Naive thymus-derived CD4-positive, alpha-beta T cell (primary cell): ENCODE measurements around the gene FARSA. TPM values are rescaled to one million over a fixed set of nuclear protein-coding genes. Genes with fewer than 3 reads are reported as not detected.

Experiments
- ATAC-seq: fragments of 150-1000 bp; cut with Tn5 transposase; 2 replicates; pipeline ENCODE4 v1.10.0; 2021; ENCODE audit warnings: mild to moderate bottlenecking, moderate library complexity
- CTCF ChIA-PET: fragments of 350-600 bp; sonication (Branson Sonifier 250); formaldehyde crosslinking; loops from one replicate; lab custom pipeline; 2021; ENCODE audit warnings: antibody characterized with exemption; lab: Charles Lee
- POLR2A ChIA-PET: fragments of 350-600 bp; sonication (Branson Sonifier 250); formaldehyde crosslinking; loops from one replicate; lab custom pipeline; 2021; ENCODE audit warnings: antibody characterized with exemption, inconsistent platforms; lab: Charles Lee
- DNase-seq, 9 donors: peaks; one replicate each; pipeline versions ENCODE4 v3.0.0 to v3.0.0-alpha.2; 2020 to 2022; ENCODE audit warnings: mixed read lengths in 1 of 9
- H3K27ac ChIP-seq: one replicate; pipeline ENCODE4 v1.7.0; 2013; ENCODE audit warnings: mild to moderate bottlenecking, low read depth, low read length, moderate library complexity
- H3K27me3 ChIP-seq, 2 donors: one replicate each; pipeline ENCODE4 v1.7.0; 2013; ENCODE audit warnings: low read length in 2 of 2, mild to moderate bottlenecking in 2 of 2, moderate library complexity in 2 of 2; ENCODE audit not compliant: control insufficient read depth in 2 of 2, insufficient read depth in 2 of 2
- H3K36me3 ChIP-seq, 3 experiments: 1 replicate in 2 of 3; 2 replicates in 1 of 3; pipeline ENCODE4 v1.7.0; 2013; ENCODE audit warnings: low read length in 3 of 3, mild to moderate bottlenecking in 3 of 3, moderate library complexity in 1 of 3; ENCODE audit not compliant: insufficient read depth in 3 of 3, control insufficient read depth in 2 of 3
- H3K4me1 ChIP-seq, 2 donors: one replicate each; pipeline ENCODE4 v1.7.0; 2013; ENCODE audit warnings: low read length in 2 of 2, mild to moderate bottlenecking in 2 of 2, moderate library complexity in 1 of 2; ENCODE audit not compliant: control insufficient read depth in 2 of 2, insufficient read depth in 2 of 2
- H3K4me3 ChIP-seq: 2 replicates; pipeline ENCODE4 v1.7.0; 2013; ENCODE audit warnings: mild to moderate bottlenecking, low read length
- H3K9me3 ChIP-seq, 3 experiments: 1 replicate in 2 of 3; 2 replicates in 1 of 3; pipeline ENCODE4 v1.7.0; 2013; ENCODE audit warnings: low read length in 3 of 3; ENCODE audit not compliant: control insufficient read depth in 2 of 3
- H3K27ac Mint-ChIP-seq, 9 donors: one replicate each; pipeline ENCODE4 v1.8.0; 2020 to 2022; ENCODE audit warnings: mixed read lengths in 9 of 9, mild to moderate bottlenecking in 8 of 9, moderate library complexity in 5 of 9, inconsistent platforms in 2 of 9
- H3K27me3 Mint-ChIP-seq, 5 donors: one replicate each; pipeline ENCODE4 v1.8.0; 2021 to 2022; ENCODE audit warnings: mixed read lengths in 5 of 5, mild to moderate bottlenecking in 1 of 5
- H3K36me3 Mint-ChIP-seq, 5 donors: one replicate each; pipeline ENCODE4 v1.8.0; 2020 to 2022; ENCODE audit warnings: mixed read lengths in 5 of 5, mild to moderate bottlenecking in 3 of 5, inconsistent platforms in 1 of 5
- H3K4me1 Mint-ChIP-seq, 7 donors: one replicate each; pipeline ENCODE4 v1.8.0; 2020 to 2022; ENCODE audit warnings: mixed read lengths in 7 of 7, mild to moderate bottlenecking in 3 of 7, inconsistent platforms in 1 of 7
- H3K4me3 Mint-ChIP-seq, 10 donors: one replicate each; pipeline ENCODE4 v1.8.0; 2020 to 2022; ENCODE audit warnings: mild to moderate bottlenecking in 10 of 10, mixed read lengths in 10 of 10, moderate library complexity in 6 of 10, inconsistent platforms in 2 of 10
- H3K9me3 Mint-ChIP-seq, 11 donors: one replicate each; pipeline ENCODE4 v1.8.0; 2020 to 2022; ENCODE audit warnings: mixed read lengths in 11 of 11, mild to moderate bottlenecking in 4 of 11, inconsistent platforms in 1 of 11, moderate library complexity in 1 of 11
- intact Hi-C, 2 donors: fragments of 100-400 bp; cut with micrococcal nuclease; formaldehyde crosslinking; loops; one replicate each; pipeline ENCODE4 v1.15.1; 2023
- polyA plus RNA-seq, 2 donors: library from polyadenylated mRNA; unstranded; fragments of 300-500 nt; fragmentation: Illumina TruSeq; gene quantifications; one replicate each; pipeline ENCODE4 v1.2.3, GENCODE V29; 2021
- total RNA-seq, 6 experiments: library from RNA in 5 of 6; stranded (reverse) in 5 of 6; gene quantifications; 1 replicate in 5 of 6; 2 replicates in 1 of 6; pipeline ENCODE4 v1.2.3 and lab custom pipeline; 2021 to 2026

FARSA gene
- total and polyA plus RNA-seq, 7 experiments from 2014 or later: 25.9 to 109 (median 58.0) TPM

DNA sequence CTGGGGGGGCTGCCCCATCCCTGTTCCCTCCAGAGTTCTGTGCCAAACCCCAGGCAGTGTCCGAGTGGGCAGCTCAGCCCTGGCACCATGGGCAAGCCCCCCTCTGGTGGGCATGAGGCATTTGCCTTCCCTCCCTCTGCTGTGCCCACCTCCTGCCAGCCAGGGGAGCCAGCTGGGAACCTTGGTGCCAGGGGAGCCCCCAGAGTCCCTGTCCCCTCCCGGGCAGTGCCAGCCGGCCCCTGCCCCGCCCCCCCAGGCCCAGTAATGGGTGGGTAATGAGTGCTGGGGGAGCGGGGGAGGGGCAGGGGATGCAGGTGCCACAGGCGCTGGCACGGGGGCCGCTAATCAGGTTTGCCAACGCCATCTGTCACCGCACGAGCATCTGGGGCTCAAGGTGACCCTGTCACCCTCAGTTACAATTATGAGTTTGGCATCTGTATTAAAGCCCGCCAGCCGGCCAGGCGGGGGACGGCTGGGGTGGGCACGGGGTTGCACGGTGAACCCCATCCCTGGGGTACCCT, 41.8 kb upstream of the FARSA start:
- Mint-ChIP-seq H3K36me3 (no peaks in the 10 kb centered on the region), H3K27ac (peak overlapping the region in 1 of 9 donors; percentile 10), H3K9me3 (peaks cover 0 to 2% (median 0%) of the 10 kb centered on the region in 11 donors), H3K4me1 (peaks cover 2 to 7% (median 5%) of the 10 kb centered on the region in 7 donors), H3K27me3 (peaks cover 7 to 20% (median 16%) of the 10 kb centered on the region in 5 donors), H3K4me3 (no peak overlapping the region)
- ChIA-PET CTCF (interaction anchor here (0.5 to 5.9 kb wide), 4 partner anchors 54 to 118 kb away, joined by 3 to 75 read pairs (median 24); no protein-coding TSS in a partner anchor), POLR2A (interaction anchor here (0.9 to 2.0 kb wide), 2 partner anchors 10 to 118 kb away, joined by 3 to 4 read pairs; no protein-coding TSS in a partner anchor)
- intact Hi-C loops: loop anchor here (5.0 kb wide), 2 partner anchors 302 to 612 kb away; no protein-coding TSS in a partner anchor
- H3K36me3 ChIP-seq: no peaks in the 10 kb centered on the region
- H3K4me1 ChIP-seq: peaks cover 0 to 3% of the 10 kb centered on the region in 2 donors
- no peak overlapping the region for H3K4me3 ChIP-seq
- ATAC-seq (no peak), DNase-seq (no peak)
- no peaks in the 10 kb centered on the region for H3K27me3 ChIP-seq
- no peak overlapping the region for H3K27ac ChIP-seq
- H3K9me3 ChIP-seq: no peaks in the 10 kb centered on the region

DNA sequence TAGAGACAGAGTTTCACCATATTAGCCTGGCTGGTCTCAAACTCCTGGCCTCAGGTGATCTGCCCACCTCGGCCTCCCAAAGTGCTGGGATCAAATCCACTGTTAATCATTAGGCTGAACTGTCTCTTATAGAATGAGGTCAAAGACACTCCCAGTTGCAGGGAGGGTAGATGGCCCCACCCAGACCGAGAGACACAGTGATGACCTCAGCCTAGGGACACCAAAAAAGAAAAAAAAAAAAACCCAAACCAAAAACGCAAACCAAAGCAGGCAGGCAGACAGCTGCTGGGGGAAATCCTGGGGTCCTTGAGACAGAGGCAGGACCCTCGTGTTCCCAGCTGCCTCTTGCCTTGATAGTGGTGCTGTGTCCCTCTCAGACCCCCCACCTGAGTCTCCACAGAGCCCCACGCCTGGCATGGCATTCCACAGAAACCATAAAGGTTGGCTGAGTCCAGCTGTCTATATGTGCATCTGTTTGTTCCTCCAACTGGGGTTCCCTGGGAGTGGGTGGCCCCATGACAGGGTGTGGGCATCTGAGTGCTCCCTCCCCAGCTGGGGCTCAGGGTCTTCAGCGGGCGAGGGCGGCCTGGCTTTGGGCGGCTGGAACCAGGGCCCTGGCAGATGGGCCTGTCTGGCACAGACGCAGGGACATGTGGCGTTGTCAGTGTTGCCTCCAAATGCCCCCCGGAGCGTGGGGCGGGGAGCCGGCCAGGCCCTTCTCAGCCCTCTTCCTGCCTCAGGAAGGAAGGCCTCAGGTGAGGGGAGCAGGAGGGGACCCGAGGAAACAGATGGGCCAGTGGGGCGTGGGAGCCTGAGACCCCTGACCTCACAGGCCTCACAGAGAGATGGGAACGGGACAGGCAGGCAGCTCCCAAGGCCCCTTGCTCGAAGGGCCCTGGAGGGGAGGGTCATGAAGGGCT, 41.0 kb upstream of the FARSA start:
- CTCF ChIA-PET: interaction anchor here (0.5 to 5.9 kb wide), 4 partner anchors 55 to 119 kb away, joined by 3 to 75 read pairs (median 24); no protein-coding TSS in a partner anchor
- intact Hi-C loops: loop anchor here (5.0 kb wide), 2 partner anchors 303 to 613 kb away; no protein-coding TSS in a partner anchor
- Histone ChIP-seq H3K9me3 (no peaks in the 10 kb centered on the region), H3K27ac (no peak overlapping the region), H3K4me1 (peaks cover 0 to 3% of the 10 kb centered on the region in 2 donors), H3K4me3 (no peak overlapping the region), H3K36me3 (no peaks in the 10 kb centered on the region), H3K27me3 (no peaks in the 10 kb centered on the region)
- no peak overlapping the region for H3K4me3 Mint-ChIP-seq
- ATAC-seq: no peak
- no peaks in the 10 kb centered on the region for H3K36me3 Mint-ChIP-seq
- no peak overlapping the region for H3K27ac Mint-ChIP-seq
- peaks cover 2 to 7% (median 5%) of the 10 kb centered on the region in 7 donors for H3K4me1 Mint-ChIP-seq
- POLR2A ChIA-PET: interaction anchor here (0.9 to 2.0 kb wide), 2 partner anchors 9 to 119 kb away, joined by 3 to 4 read pairs; no protein-coding TSS in a partner anchor
- DNase-seq: no peak
- peaks cover 7 to 17% (median 16%) of the 10 kb centered on the region in 5 donors for H3K27me3 Mint-ChIP-seq
- H3K9me3 Mint-ChIP-seq: peaks cover 0 to 2% (median 0%) of the 10 kb centered on the region in 11 donors

DNA sequence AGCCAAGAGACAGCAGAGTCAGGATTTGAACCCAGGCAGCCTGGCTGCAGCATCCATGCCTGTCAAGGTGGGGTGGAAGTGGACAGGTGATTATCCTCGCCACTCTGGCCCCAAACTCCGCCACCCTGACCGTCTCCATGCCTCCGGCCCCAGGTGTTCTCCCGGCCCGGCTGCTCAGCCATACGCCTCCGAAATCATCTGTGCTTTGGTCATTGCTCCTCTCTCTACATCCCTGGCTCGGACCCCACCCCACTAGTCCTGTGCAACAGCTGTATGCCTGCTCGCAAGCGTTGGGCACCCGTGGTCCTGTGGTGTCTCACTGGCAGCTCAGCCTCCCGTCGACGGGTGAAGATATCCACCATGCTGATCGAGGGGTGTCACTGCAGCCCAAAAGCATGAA, 39.7 kb upstream of the FARSA start:
- ChIA-PET CTCF (interaction anchor here (0.5 to 0.6 kb wide), 4 partner anchors 74 to 260 kb away, joined by 3 to 7 read pairs (median 4); no protein-coding TSS in a partner anchor), POLR2A (no interaction called here)
- H3K36me3 Mint-ChIP-seq: no peaks in the 10 kb centered on the region
- no peak overlapping the region for H3K27ac Mint-ChIP-seq
- H3K36me3 ChIP-seq: no peaks in the 10 kb centered on the region
- no peak overlapping the region for H3K4me3 Mint-ChIP-seq
- intact Hi-C loops: no loop called here
- no peak overlapping the region for H3K4me3 ChIP-seq
- H3K9me3 ChIP-seq: no peaks in the 10 kb centered on the region
- no peak for DNase-seq
- peaks cover 0 to 2% (median 0%) of the 10 kb centered on the region in 11 donors for H3K9me3 Mint-ChIP-seq
- no peaks in the 10 kb centered on the region for H3K27me3 ChIP-seq
- no peak for ATAC-seq
- peaks cover 0 to 3% of the 10 kb centered on the region in 2 donors for H3K4me1 ChIP-seq
- H3K27ac ChIP-seq: no peak overlapping the region
- peaks cover 7 to 16% (median 14%) of the 10 kb centered on the region in 5 donors for H3K27me3 Mint-ChIP-seq
- H3K4me1 Mint-ChIP-seq: peaks cover 2 to 7% (median 5%) of the 10 kb centered on the region in 7 donors

DNA sequence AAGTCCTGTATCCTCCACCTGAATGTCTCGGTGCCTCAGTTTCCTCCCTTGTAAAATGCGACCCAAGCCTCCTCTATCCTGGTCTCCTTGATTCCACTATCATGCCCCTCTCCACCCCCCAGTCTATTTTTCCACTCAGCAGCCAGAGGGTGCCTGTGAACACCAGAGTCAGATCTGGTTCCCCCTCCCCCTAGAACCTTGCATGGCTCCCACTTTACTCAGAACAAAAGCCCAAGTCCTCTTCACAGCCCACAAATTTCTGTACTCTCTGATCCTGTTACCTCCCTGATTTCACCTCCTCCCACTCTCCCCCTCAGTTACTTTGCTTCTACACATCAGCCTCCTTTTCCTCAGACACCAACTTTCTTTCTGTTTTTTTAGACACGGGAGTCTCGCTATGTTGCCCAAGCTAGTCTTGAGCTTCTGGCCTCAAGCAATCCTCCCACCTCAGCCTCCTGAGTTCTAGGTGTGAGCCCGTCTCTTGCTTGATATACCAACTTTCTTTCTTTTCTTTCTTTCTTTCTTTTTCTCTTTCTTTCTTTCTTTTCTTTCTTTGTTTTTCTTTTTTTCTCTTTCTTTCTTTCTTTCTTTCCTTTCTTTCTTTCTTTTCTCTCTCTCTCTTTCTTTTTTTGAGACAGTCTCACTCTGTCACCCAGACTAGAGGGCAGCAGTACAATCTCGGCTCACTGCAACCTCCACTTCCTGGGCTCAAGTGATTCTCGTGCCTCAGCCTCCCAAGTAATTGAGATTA, 36.7 kb upstream of the FARSA start:
- no peak overlapping the region for H3K27ac Mint-ChIP-seq
- peaks cover 0 to 2% (median 0%) of the 10 kb centered on the region in 5 donors for H3K27me3 Mint-ChIP-seq
- CTCF ChIA-PET: interaction anchor here (1.5 kb wide), 1 partner anchor 15 kb away, joined by 6 read pairs; no protein-coding TSS in a partner anchor

DNA sequence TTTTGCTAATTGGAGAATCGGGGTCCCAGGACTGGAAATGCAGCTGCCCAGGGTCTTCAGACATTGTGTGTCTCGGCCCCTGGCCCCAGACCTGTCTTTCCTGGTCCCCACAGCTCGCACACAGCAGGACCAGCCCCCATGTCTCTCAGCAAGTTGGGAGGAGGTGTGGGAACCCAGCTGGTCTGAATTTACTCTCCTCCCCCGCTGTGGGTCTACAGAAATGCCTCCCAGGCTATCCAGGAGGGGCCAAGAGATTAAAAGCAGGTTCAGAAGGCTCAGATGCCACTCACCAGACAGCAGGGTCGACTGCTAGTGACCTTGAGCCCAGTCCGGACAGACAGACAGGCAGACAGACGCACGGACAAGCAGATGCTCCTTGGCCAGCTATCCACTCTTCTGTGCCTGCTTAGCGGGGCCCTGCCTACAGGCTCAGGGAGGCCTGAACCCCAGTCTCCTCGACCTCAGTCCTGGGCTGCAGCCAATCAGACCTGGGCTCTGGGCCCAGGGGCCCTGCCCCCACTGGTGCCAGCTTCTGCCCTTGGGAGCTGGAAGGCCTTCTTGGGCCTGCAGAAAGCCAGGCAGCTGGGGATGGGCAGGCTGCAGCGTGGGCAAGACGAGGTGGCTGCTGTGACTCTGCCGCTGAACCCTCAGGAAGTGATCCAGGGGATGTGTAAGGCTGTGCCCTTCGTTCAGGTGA, 35.9 kb upstream of the FARSA start, which contains the start of gene DAND5:
DAND5 (plus strand) TSS at position 285 of the 697 bp plus-strand sequence; CDS start at position 370, 85 bp downstream.
- DNase-seq (no peak), ATAC-seq (no peak)
- H3K27ac Mint-ChIP-seq: no peak within 1 kb of the TSS
- no peak within 1 kb of the TSS for H3K4me3 ChIP-seq
- peaks cover 0 to 2% (median 0%) of the 10 kb centered on the region in 5 donors for H3K27me3 Mint-ChIP-seq
- peaks cover 3 to 9% of the 10 kb centered on the region in 2 donors for H3K4me1 ChIP-seq
- no peaks in the 10 kb centered on the region for H3K36me3 ChIP-seq
- no peaks in the 10 kb centered on the region for H3K36me3 Mint-ChIP-seq
- H3K27ac ChIP-seq: no peak within 1 kb of the TSS
- no peaks in the 10 kb centered on the region for H3K27me3 ChIP-seq
- H3K4me3 Mint-ChIP-seq: no peak within 1 kb of the TSS
- ChIA-PET POLR2A (no interaction called here), CTCF (interaction anchor here (0.6 to 1.5 kb wide), 3 partner anchors 14 to 210 kb away, joined by 3 to 6 read pairs (median 3); no protein-coding TSS in a partner anchor)
- no peaks in the 10 kb centered on the region for H3K9me3 ChIP-seq
- intact Hi-C loops: no loop called here
- H3K9me3 Mint-ChIP-seq: no peaks in the 10 kb centered on the region
- H3K4me1 Mint-ChIP-seq: peaks cover 5 to 11% (median 8%) of the 10 kb centered on the region in 7 donors

More for the DNA sequence above, 36.7 kb upstream of the FARSA start:
- H3K27ac ChIP-seq: no peak overlapping the region
- no peaks in the 10 kb centered on the region for H3K36me3 ChIP-seq
- no peaks in the 10 kb centered on the region for H3K27me3 ChIP-seq
- Mint-ChIP-seq H3K4me3 (no peak overlapping the region), H3K4me1 (peaks cover 0 to 6% (median 3%) of the 10 kb centered on the region in 7 donors), H3K36me3 (no peaks in the 10 kb centered on the region), H3K9me3 (no peaks in the 10 kb centered on the region)
- H3K4me3 ChIP-seq: no peak overlapping the region
- POLR2A ChIA-PET: no interaction called here
- intact Hi-C loops: no loop called here
- no peak for DNase-seq
- H3K9me3 ChIP-seq: no peaks in the 10 kb centered on the region
- H3K4me1 ChIP-seq: peaks cover 0 to 3% of the 10 kb centered on the region in 2 donors
- ATAC-seq: no peak
